Sigmoid colon (tissue), 7 donors: Measurements from ENCODE around the gene RFC5. TPM values are rescaled to one million over a fixed set of nuclear protein-coding genes. Genes with fewer than 3 reads are reported as not detected.

Experiments
- DNase-seq: peaks from one replicate; pipeline ENCODE4 v3.0.0-alpha.2; 2019
- H3K27ac ChIP-seq, 4 donors: fragments of 200-600 bp; sonication (generic); one replicate each; pipeline ENCODE4 v1.5.1; 2016 to 2019; ENCODE audit warnings: mild to moderate bottlenecking in 1 of 4
- H3K27me3 ChIP-seq, 3 donors: fragments of 200-600 bp; sonication (generic); one replicate each; pipeline ENCODE4 v1.5.1; 2019; ENCODE audit warnings: mild to moderate bottlenecking in 1 of 3
- H3K36me3 ChIP-seq, 4 donors: fragments of 200-600 bp; sonication (generic); one replicate each; pipeline ENCODE4 v1.5.1; 2016 to 2019
- H3K4me1 ChIP-seq, 4 donors: fragments of 200-600 bp; sonication (generic); one replicate each; pipeline ENCODE4 v1.5.1; 2017 to 2019
- H3K4me3 ChIP-seq, 4 donors: fragments of 200-600 bp; sonication (generic); one replicate each; pipeline ENCODE4 v1.5.1; 2017 to 2019; ENCODE audit warnings: mild to moderate bottlenecking in 2 of 4, moderate library complexity in 1 of 4
- H3K9me3 ChIP-seq, 4 donors: fragments of 200-600 bp in 3 of 4; sonication (generic) in 3 of 4; one replicate each; pipeline versions ENCODE4 v1.5.1 to v1.6.1; 2013 to 2019
- CTCF ChIP-seq, 4 experiments: fragments of 450-650 bp in 3 of 4; fragments of 200-600 bp in 1 of 4; IDR thresholded peaks; one replicate each; pipeline ENCODE4 v1.5.1; 2016 to 2019; ENCODE audit warnings: antibody characterized with exemption in 4 of 4, mild to moderate bottlenecking in 3 of 4, moderate library complexity in 2 of 4
- EP300 ChIP-seq, 4 donors: sonication (generic); formaldehyde crosslinking; IDR thresholded peaks; one replicate each; pipeline ENCODE4 v1.6.1; 2017; ENCODE audit warnings: antibody characterized with exemption in 4 of 4
- POLR2A ChIP-seq, 2 donors: fragments of 450-650 bp; IDR thresholded peaks; one replicate each; pipeline ENCODE4 v1.6.1; 2016; ENCODE audit warnings: antibody characterized with exemption in 2 of 2, mild to moderate bottlenecking in 2 of 2, moderate library complexity in 2 of 2
- POLR2AphosphoS5 ChIP-seq, 4 donors: sonication (generic); formaldehyde crosslinking; IDR thresholded peaks; one replicate each; pipeline ENCODE4 v1.6.1; 2017; ENCODE audit warnings: antibody characterized with exemption in 4 of 4
- WGBS, 2 donors: extraction: QIAGEN DNeasy Blood & Tissue Kit; methylation state at CpG; one replicate each; pipeline ENCODE4 v1.1.7; 2013; 5-methylcytosine and 5-hydroxymethylcytosine counted together
- intact Hi-C: fragments of 100-400 bp; cut with DNase I; formaldehyde crosslinking; loops from one replicate; pipeline ENCODE4 v1.15.1; 2023
- polyA plus RNA-seq, 3 donors: library from polyadenylated mRNA; stranded (reverse); fragments of 200-250 nt; gene quantifications; one replicate each; pipeline ENCODE4 v1.2.3, GENCODE V29; 2013
- total RNA-seq, 4 donors: library from RNA; depleted of rRNA; stranded (reverse); fragments of >200 nt; gene quantifications; one replicate each; pipeline ENCODE4 v1.1.0, GENCODE V29; 2016
- donor health status: healthy with polysubstance abuse.
- donor health status: Bipolar disorder and iron deficiency.
- donor health status: healthy.

RFC5 gene
- total and polyA plus RNA-seq, 7 donors = 6.9 to 15.1 (median 10.7) TPM

DNA sequence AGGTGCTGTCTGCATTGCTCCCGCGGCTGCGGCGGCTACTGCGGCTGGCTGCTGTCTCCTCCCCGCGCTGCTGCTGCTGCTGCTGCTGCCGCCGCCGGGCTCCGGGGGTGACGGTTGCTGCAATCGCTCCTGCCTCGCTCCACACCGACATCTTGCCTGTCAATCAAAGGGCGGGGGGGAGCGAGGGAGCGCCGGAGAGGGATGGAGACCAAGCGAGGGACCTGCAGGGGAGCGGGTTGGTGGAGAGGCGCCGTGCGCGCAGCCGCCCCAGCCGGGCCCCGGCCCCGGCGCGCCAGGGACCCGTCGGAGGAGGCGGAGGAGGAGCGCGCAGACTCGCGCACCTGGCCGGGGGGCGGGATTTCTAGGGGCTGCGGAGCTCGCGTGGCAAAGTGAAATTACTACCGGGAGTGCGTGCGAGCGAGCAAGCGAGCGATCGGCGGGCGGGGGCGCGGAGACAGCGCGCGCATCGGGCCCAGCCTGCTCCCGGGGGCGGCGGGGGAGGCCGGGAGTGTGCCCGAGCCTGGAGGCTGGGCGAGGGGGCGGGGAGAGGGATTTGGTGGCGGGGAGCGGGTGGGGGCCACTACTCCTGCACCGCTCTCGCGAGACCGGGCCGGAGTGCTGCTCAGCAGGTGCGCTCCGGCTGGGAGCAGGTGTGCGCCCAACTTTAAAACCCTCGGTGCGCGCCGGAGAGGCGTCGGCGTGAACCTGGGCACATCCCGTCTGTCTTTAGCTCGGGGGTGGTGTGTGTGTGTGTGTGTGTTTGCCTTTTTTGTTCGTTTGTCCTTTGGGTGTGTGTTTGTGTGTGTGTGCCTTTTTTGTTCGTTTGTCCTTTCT lies 47.5 kb upstream of the RFC5 start, which contains the start of gene KSR2:
KSR2 (minus strand) TSS at position 165 of the 834 bp plus-strand sequence. CDS start 735 bp downstream, outside the sequence.
- WGBS, 2 donors = 1% methylated on average over 86 of the region's 86 CpGs
- peaks cover 6 to 41% (median 29%) of the 10 kb centered on the region in 3 donors for H3K27me3 ChIP-seq
- intact Hi-C loops = no loop called here

DNA sequence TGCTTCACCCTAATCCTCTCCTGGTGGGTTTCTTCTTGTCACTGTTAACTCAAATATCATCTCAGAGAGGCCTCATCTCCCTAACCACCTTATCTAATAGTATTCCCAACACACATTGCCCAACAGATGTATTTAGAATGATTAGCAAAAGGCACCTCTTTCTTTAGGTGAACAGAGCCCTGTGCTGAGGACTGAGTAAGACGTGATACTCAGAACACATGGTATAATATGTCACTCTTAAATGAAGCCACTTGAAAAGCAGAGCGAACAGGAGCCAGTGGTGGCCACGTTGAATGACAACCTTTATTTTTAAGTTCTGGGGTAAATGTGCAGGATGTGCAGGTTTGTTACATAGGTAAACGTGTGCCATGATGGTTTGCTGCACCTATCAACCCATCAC lies 46.2 kb upstream of the RFC5 start:
- Histone ChIP-seq H3K27me3 (peaks cover 6 to 41% (median 29%) of the 10 kb centered on the region in 3 donors), H3K4me1 (peaks cover 0 to 8% (median 7%) of the 10 kb centered on the region in 4 donors), H3K4me3 (no peak overlapping the region), H3K36me3 (no peaks in the 10 kb centered on the region), H3K27ac (no peak overlapping the region), H3K9me3 (peaks cover 0 to 10% (median 1%) of the 10 kb centered on the region in 4 donors)
- intact Hi-C loops = no loop called here
- 83 to 89% methylated on average over 4 of the region's 4 CpGs for WGBS, 2 donors
- no peak for DNase-seq
- TF ChIP-seq POLR2A (IDR thresholded peaks at IDR 0.05) = no peak
- TF ChIP-seq POLR2AphosphoS5 (IDR thresholded peaks at IDR 0.05) = no peak
- TF ChIP-seq CTCF (IDR thresholded peaks at IDR 0.05) = no peak
- no peak for TF ChIP-seq EP300 (IDR thresholded peaks at IDR 0.05)

More for the DNA sequence above, 47.5 kb upstream of the RFC5 start, which contains the start of gene KSR2:
- H3K36me3 ChIP-seq = no peaks in the 10 kb centered on the region
- peak within 1 kb of the TSS in 3 of 4 donors; percentile 27 to 34 (median 30) for H3K4me3 ChIP-seq
- H3K4me1 ChIP-seq = peaks cover 0 to 8% (median 7%) of the 10 kb centered on the region in 4 donors
- H3K27ac ChIP-seq = no peak within 1 kb of the TSS
- TF ChIP-seq EP300 (IDR thresholded peaks at IDR 0.05) (no peak), POLR2AphosphoS5 (IDR thresholded peaks at IDR 0.05) (no peak), CTCF (IDR thresholded peaks at IDR 0.05) (no peak), POLR2A (IDR thresholded peaks at IDR 0.05) (no peak)
- DNase-seq = peak; percentile 43
- H3K9me3 ChIP-seq = peaks cover 0 to 10% (median 1%) of the 10 kb centered on the region in 4 donors

DNA sequence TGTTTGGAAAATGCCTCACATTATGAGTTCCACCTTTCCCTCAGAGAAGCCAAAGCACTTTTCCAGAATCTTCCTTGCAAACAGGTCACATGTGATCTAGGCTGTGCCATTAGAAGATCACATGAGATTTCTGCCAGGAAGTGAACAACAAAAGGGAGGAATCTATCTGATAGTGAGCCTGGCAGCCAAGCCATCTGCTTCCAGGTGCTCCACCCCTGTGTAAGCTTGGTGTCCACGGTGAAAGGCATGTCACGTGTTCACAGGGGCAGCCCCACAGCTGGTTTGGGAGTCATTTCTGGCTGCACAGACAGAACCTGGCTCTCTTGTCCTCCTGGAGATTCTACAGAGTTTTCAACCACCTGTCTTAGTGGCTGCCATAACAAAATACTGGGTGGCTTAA lies 44.2 kb upstream of the RFC5 start:
- WGBS, 2 donors = 19 to 59% methylated on average over 2 of the region's 2 CpGs
- TF ChIP-seq CTCF (IDR thresholded peaks at IDR 0.05) = no peak
- no peak for TF ChIP-seq POLR2A (IDR thresholded peaks at IDR 0.05)
- TF ChIP-seq POLR2AphosphoS5 (IDR thresholded peaks at IDR 0.05) = no peak
- no peak for TF ChIP-seq EP300 (IDR thresholded peaks at IDR 0.05)
- no peaks in the 10 kb centered on the region for H3K36me3 ChIP-seq
- H3K27ac ChIP-seq = no peak overlapping the region
- peaks cover 0 to 8% (median 7%) of the 10 kb centered on the region in 4 donors for H3K4me1 ChIP-seq
- DNase-seq = no peak
- intact Hi-C loops = no loop called here
- peaks cover 6 to 27% (median 23%) of the 10 kb centered on the region in 3 donors for H3K27me3 ChIP-seq
- H3K9me3 ChIP-seq = peaks cover 0 to 10% (median 1%) of the 10 kb centered on the region in 4 donors
- H3K4me3 ChIP-seq = no peak overlapping the region

DNA sequence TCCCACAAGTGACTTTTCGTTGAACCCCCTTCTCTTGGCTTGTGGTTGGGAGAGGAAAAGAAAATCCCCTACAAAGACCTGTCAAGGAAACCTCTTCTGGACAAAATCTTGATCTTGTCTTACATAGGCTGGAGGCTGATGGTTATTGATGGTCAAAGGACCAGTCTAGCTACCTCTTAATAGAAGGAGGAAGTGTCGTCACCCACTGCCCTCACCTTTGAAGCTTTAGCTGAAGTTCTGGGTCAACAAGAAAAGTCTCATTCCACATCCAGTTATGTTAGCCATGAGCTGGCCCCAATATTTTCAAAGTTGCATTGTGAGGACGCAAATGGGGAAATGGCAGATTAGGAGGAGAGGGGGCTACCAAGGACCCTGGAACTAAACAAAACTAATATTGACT lies 41.5 kb upstream of the RFC5 start:
- no peak for TF ChIP-seq POLR2A (IDR thresholded peaks at IDR 0.05)
- no peak for TF ChIP-seq CTCF (IDR thresholded peaks at IDR 0.05)
- no peak for TF ChIP-seq POLR2AphosphoS5 (IDR thresholded peaks at IDR 0.05)
- no peak for TF ChIP-seq EP300 (IDR thresholded peaks at IDR 0.05)
- no peaks in the 10 kb centered on the region for H3K36me3 ChIP-seq
- peaks cover 0 to under 1% (median under 1%) of the 10 kb centered on the region in 3 donors for H3K27me3 ChIP-seq
- DNase-seq = no peak
- intact Hi-C loops = no loop called here
- no peak overlapping the region for H3K27ac ChIP-seq
- H3K4me1 ChIP-seq = no peaks in the 10 kb centered on the region
- 91% methylated on average over 3 of the region's 3 CpGs for WGBS, 2 donors
- H3K9me3 ChIP-seq = peaks cover 0 to 10% (median 1%) of the 10 kb centered on the region in 4 donors
- no peak overlapping the region for H3K4me3 ChIP-seq
